Mesendoderm (in vitro differentiated cells): ENCODE results near the gene PELI2.
"Not testable (repeated sequence)": the region's sequence is repeated elsewhere in the genome, so short reads cannot be mapped to it uniquely, and the experiment has no call there.

Experiments used
- DNase-seq: peaks from one replicate; pipeline ENCODE4 v3.0.0; 2013
- H2AK5ac ChIP-seq: 2 replicates; pipeline ENCODE4 v1.6.1; 2013; ENCODE audit warnings: low read length, inconsistent platforms
- H2BK120ac ChIP-seq: 2 replicates; pipeline ENCODE4 v1.6.1; 2013; ENCODE audit warnings: low read depth, mild to moderate bottlenecking, low read length, moderate library complexity, mixed read lengths
- H2BK15ac ChIP-seq: replicated peaks from 2 replicates; pipeline ENCODE4 v1.6.1; 2013; ENCODE audit warnings: low read depth, mild to moderate bottlenecking, moderate library complexity
- H2BK5ac ChIP-seq: 2 replicates; pipeline ENCODE4 v1.6.1; 2013; ENCODE audit warnings: low read length, inconsistent platforms
- H3K18ac ChIP-seq: 2 replicates; pipeline ENCODE4 v1.6.1; 2013; ENCODE audit warnings: mild to moderate bottlenecking, low read length, mixed read lengths
- H3K23ac ChIP-seq: one replicate; pipeline ENCODE4 v1.6.1; 2013; ENCODE audit warnings: low read length
- H3K27ac ChIP-seq: 2 replicates; pipeline ENCODE4 v1.5.1; 2013; ENCODE audit warnings: low read depth, mild to moderate bottlenecking, inconsistent platforms, low read length, moderate library complexity
- H3K27me3 ChIP-seq: 2 replicates; pipeline ENCODE4 v1.6.1; 2013; ENCODE audit warnings: low read length, control low read depth, mild to moderate bottlenecking, inconsistent platforms; ENCODE audit not compliant: insufficient read depth, poor library complexity
- H3K36me3 ChIP-seq: 2 replicates; pipeline ENCODE4 v1.6.1; 2013; ENCODE audit warnings: low read length, inconsistent platforms; ENCODE audit not compliant: control insufficient read depth, insufficient read depth
- H3K4ac ChIP-seq: one replicate; pipeline ENCODE4 v1.6.1; 2013; ENCODE audit warnings: low read depth, mild to moderate bottlenecking, low read length, moderate library complexity
- H3K4me1 ChIP-seq: 2 replicates; pipeline ENCODE4 v1.6.1; 2013; ENCODE audit warnings: low read depth, low read length, inconsistent platforms; ENCODE audit not compliant: control insufficient read depth
- H3K4me2 ChIP-seq: 2 replicates; pipeline ENCODE4 v1.6.1; 2013; ENCODE audit warnings: low read length
- H3K4me3 ChIP-seq: 2 replicates; pipeline ENCODE4 v1.5.1; 2013; ENCODE audit warnings: mild to moderate bottlenecking, low read length
- H3K56ac ChIP-seq: one replicate; pipeline ENCODE4 v1.6.1; 2013; ENCODE audit warnings: low read length
- H3K79me1 ChIP-seq: 2 replicates; pipeline ENCODE4 v1.6.1; 2013; ENCODE audit warnings: low read length, inconsistent platforms
- H3K79me2 ChIP-seq: 2 replicates; pipeline ENCODE4 v1.6.1; 2013; ENCODE audit warnings: mild to moderate bottlenecking, low read length; ENCODE audit not compliant: control insufficient read depth, insufficient read depth
- H3K9ac ChIP-seq: 2 replicates; pipeline ENCODE4 v1.6.1; 2013; ENCODE audit warnings: low read length, inconsistent platforms
- H4K5ac ChIP-seq: one replicate; pipeline ENCODE4 v1.6.1; 2013; ENCODE audit warnings: low read length
- H4K8ac ChIP-seq: one replicate; pipeline ENCODE4 v1.6.1; 2013; ENCODE audit warnings: low read depth, mild to moderate bottlenecking, control low read depth, low read length, moderate library complexity
- WGBS: extraction: QIAGEN DNeasy Blood & Tissue Kit; methylation state at CpG from one replicate; pipeline ENCODE4 v1.1.7; 2013; ENCODE audit warnings: low lambda C conversion rate, missing lambda C conversion rate; ENCODE audit not compliant: insufficient coverage; ENCODE audit errors: extremely low coverage; 5-methylcytosine and 5-hydroxymethylcytosine counted together

Gene PELI2

GRCh38 chr14:56162476-56162875, 44.3 kb downstream of the PELI2 start:
- no peak overlapping the region for H2BK5ac ChIP-seq
- H4K5ac ChIP-seq = no peak overlapping the region
- no peak overlapping the region for H3K4me2 ChIP-seq
- H3K4me1 ChIP-seq = peaks cover 6% of the 10 kb centered on the region
- no peaks in the 10 kb centered on the region for H3K27me3 ChIP-seq
- H2AK5ac ChIP-seq = no peak overlapping the region
- H3K27ac ChIP-seq = no peak overlapping the region
- no peak overlapping the region for H3K18ac ChIP-seq
- H3K36me3 ChIP-seq = no peaks in the 10 kb centered on the region
- peaks cover 2% of the 10 kb centered on the region for H3K79me1 ChIP-seq
- H3K23ac ChIP-seq = no peak overlapping the region
- WGBS = no CpG with 5 or more reads among the region's 2 CpGs
- no peak for DNase-seq
- H3K79me2 ChIP-seq = no peaks in the 10 kb centered on the region
- H2BK120ac ChIP-seq = no peak overlapping the region
- no peak overlapping the region for H3K4me3 ChIP-seq
- no peak overlapping the region for H3K9ac ChIP-seq
- H4K8ac ChIP-seq = no peak overlapping the region
- no peak overlapping the region for H3K4ac ChIP-seq
- H2BK15ac ChIP-seq = no peak overlapping the region
- no peak overlapping the region for H3K56ac ChIP-seq

DNA sequence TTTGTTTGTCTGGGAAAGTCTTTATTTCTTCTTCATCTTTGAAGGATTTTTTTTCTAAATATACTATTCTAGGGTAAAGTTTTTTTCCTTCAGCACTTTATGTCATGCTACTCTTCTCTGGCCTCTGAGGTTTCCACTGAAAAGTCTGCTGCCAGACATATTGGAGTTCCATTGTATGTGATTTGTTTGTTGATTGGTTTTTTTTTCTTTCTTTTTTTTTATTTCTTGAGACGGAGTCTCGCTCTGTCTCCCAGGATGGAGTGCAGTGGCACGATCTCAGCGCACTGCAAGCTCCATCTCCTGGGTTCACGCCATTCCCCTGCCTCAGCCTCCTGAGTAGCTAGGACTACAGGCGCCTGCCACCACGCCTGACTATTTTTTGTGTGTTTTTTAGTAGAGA, 48.4 kb downstream of the PELI2 start:
- H3K36me3 ChIP-seq, H3K79me1 ChIP-seq, H2BK5ac ChIP-seq, H4K8ac ChIP-seq, H4K5ac ChIP-seq, H3K27ac ChIP-seq, H3K9ac ChIP-seq, H3K4ac ChIP-seq, H2BK15ac ChIP-seq, H2BK120ac ChIP-seq, H3K4me3 ChIP-seq, H3K4me2 ChIP-seq, H3K23ac ChIP-seq, H3K79me2 ChIP-seq, H3K27me3 ChIP-seq, H3K18ac ChIP-seq, H2AK5ac ChIP-seq, H3K56ac ChIP-seq, H3K4me1 ChIP-seq, DNase-seq: not testable (repeated sequence)
- WGBS = no CpG with 5 or more reads among the region's 7 CpGs

GRCh38 chr14:56168007-56168616, 49.9 kb downstream of the PELI2 start:
- H2BK15ac ChIP-seq = no peak overlapping the region
- peaks cover 6% of the 10 kb centered on the region for H3K79me1 ChIP-seq
- H3K56ac ChIP-seq = no peak overlapping the region
- H3K79me2 ChIP-seq = no peaks in the 10 kb centered on the region
- no peak overlapping the region for H4K5ac ChIP-seq
- H3K36me3 ChIP-seq = no peaks in the 10 kb centered on the region
- H2BK120ac ChIP-seq = no peak overlapping the region
- no peak overlapping the region for H3K23ac ChIP-seq
- H3K4ac ChIP-seq = no peak overlapping the region
- H3K4me2 ChIP-seq = no peak overlapping the region
- DNase-seq = no peak
- H3K18ac ChIP-seq = no peak overlapping the region
- H3K4me3 ChIP-seq = no peak overlapping the region
- no peak overlapping the region for H4K8ac ChIP-seq
- no peaks in the 10 kb centered on the region for H3K4me1 ChIP-seq
- no peak overlapping the region for H2BK5ac ChIP-seq
- no peak overlapping the region for H3K27ac ChIP-seq
- H3K27me3 ChIP-seq = no peaks in the 10 kb centered on the region
- no peak overlapping the region for H2AK5ac ChIP-seq
- no peak overlapping the region for H3K9ac ChIP-seq
- WGBS = no CpG with 5 or more reads among the region's 3 CpGs

- Histone ChIP-seq H3K79me1 (peaks cover 6% of the 10 kb centered on the region), H3K56ac (no peak overlapping the region), H4K8ac (no peak overlapping the region), H3K18ac (no peak overlapping the region), H2BK5ac (no peak overlapping the region), H3K9ac (no peak overlapping the region), H3K79me2 (no peaks in the 10 kb centered on the region), H3K4me2 (no peak overlapping the region), H2BK120ac (no peak overlapping the region), H3K4ac (no peak overlapping the region), H3K23ac (no peak overlapping the region), H3K4me1 (no peaks in the 10 kb centered on the region), H2BK15ac (no peak overlapping the region), H3K4me3 (no peak overlapping the region), H2AK5ac (no peak overlapping the region), H3K27me3 (no peaks in the 10 kb centered on the region), H4K5ac (no peak overlapping the region), H3K27ac (no peak overlapping the region), H3K36me3 (no peaks in the 10 kb centered on the region)
- WGBS = no CpG with 5 or more reads among the region's 6 CpGs
- DNase-seq = peak; percentile 51
These were observed 51.8 kb downstream of the PELI2 start for GRCh38 chr14:56170028-56170427.

- no peak overlapping the region for H2BK5ac ChIP-seq
- H4K8ac ChIP-seq = no peak overlapping the region
- no peak overlapping the region for H2BK15ac ChIP-seq
- H3K4me2 ChIP-seq = no peak overlapping the region
- no peak overlapping the region for H3K18ac ChIP-seq
- no peak for DNase-seq
- no peaks in the 10 kb centered on the region for H3K36me3 ChIP-seq
- no peaks in the 10 kb centered on the region for H3K4me1 ChIP-seq
- no CpG with 5 or more reads among the region's 7 CpGs for WGBS
- H3K79me1 ChIP-seq = peaks cover 7% of the 10 kb centered on the region
- H3K9ac ChIP-seq = no peak overlapping the region
- no peak overlapping the region for H2AK5ac ChIP-seq
- H3K56ac ChIP-seq = no peak overlapping the region
- H2BK120ac ChIP-seq = no peak overlapping the region
- no peak overlapping the region for H3K23ac ChIP-seq
- no peaks in the 10 kb centered on the region for H3K79me2 ChIP-seq
- H3K27ac ChIP-seq = no peak overlapping the region
- H3K27me3 ChIP-seq = no peaks in the 10 kb centered on the region
- no peak overlapping the region for H3K4me3 ChIP-seq
- no peak overlapping the region for H3K4ac ChIP-seq
- H4K5ac ChIP-seq = no peak overlapping the region
These were observed 52.7 kb downstream of the PELI2 start for GRCh38 chr14:56170877-56171422.

DNA sequence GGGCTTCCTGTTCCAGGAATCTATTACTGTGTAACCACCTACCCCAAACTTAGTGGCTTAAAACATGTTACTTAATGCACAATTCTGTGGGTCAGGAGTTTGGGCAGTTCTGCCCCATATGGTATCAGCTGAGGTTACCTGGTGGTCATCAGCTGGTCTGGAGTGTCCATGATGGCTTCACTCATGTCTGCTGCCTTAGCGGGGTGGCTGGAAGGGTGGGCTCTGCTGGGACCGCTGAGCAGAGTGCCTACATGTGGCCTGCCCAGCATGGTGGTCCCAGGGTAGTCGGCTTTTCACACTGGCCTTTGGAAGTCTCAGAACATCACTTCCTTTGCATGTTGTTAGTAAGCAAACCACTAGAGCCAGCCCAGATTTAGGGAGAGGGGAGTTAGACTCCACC, 53.9 kb downstream of the PELI2 start:
- Histone ChIP-seq H3K79me2 (no peaks in the 10 kb centered on the region), H3K27me3 (no peaks in the 10 kb centered on the region), H3K36me3 (no peaks in the 10 kb centered on the region), H3K4ac (no peak overlapping the region), H2BK120ac (no peak overlapping the region), H3K18ac (no peak overlapping the region), H2AK5ac (no peak overlapping the region), H3K4me1 (no peaks in the 10 kb centered on the region), H2BK15ac (no peak overlapping the region), H3K4me3 (no peak overlapping the region), H3K23ac (no peak overlapping the region), H2BK5ac (no peak overlapping the region), H3K9ac (no peak overlapping the region), H3K79me1 (peaks cover 8% of the 10 kb centered on the region), H3K56ac (peak overlapping the region; percentile 18), H3K4me2 (no peak overlapping the region), H4K5ac (no peak overlapping the region), H4K8ac (no peak overlapping the region), H3K27ac (no peak overlapping the region)
- no CpG with 5 or more reads among the region's 3 CpGs for WGBS
- no peak for DNase-seq
